CD14-positive monocyte (primary cell): ENCODE measurements around the gene AGER. TPM values are rescaled to one million over a fixed set of nuclear protein-coding genes. Genes with fewer than 3 reads are reported as not detected.

ENCODE experiments used
- DNase-seq, 3 donors: peaks; one replicate each; pipeline ENCODE4 v3.0.0-alpha.2; 2011 to 2022
- H2AFZ ChIP-seq: 2 replicates; pipeline ENCODE4 v1.6.0; 2012; ENCODE audit warnings: mild to moderate bottlenecking, low read depth, low read length, inconsistent platforms; ENCODE audit not compliant: insufficient read depth, poor library complexity, severe bottlenecking
- H3K27ac ChIP-seq, 2 donors: 1 replicate in 1 of 2; 2 replicates in 1 of 2; pipeline ENCODE4 v1.5.1; 2012 to 2013; ENCODE audit warnings: low read length in 2 of 2, control low read depth in 1 of 2, inconsistent platforms in 1 of 2, low read depth in 1 of 2, mild to moderate bottlenecking in 1 of 2
- H3K27me3 ChIP-seq, 2 donors: one replicate each; pipeline versions ENCODE4 v1.6.0 to v1.6.1; 2011 to 2013; ENCODE audit warnings: low read length in 2 of 2; ENCODE audit not compliant: control insufficient read depth in 2 of 2, insufficient read depth in 2 of 2
- H3K36me3 ChIP-seq, 2 donors: replicated peaks in 1 of 2; 1 replicate in 1 of 2; 2 replicates in 1 of 2; pipeline versions ENCODE4 v1.5.1 to v1.6.1; 2012 to 2013; ENCODE audit warnings: low read length in 2 of 2, control low read depth in 1 of 2, inconsistent platforms in 1 of 2, mild to moderate bottlenecking in 1 of 2; ENCODE audit not compliant: insufficient read depth in 2 of 2, control insufficient read depth in 1 of 2
- H3K4me1 ChIP-seq, 2 donors: 1 replicate in 1 of 2; 2 replicates in 1 of 2; pipeline versions ENCODE4 v1.5.1 to v1.6.1; 2012 to 2013; ENCODE audit warnings: low read length in 2 of 2, control low read depth in 1 of 2, inconsistent platforms in 1 of 2, mild to moderate bottlenecking in 1 of 2, moderate library complexity in 1 of 2; ENCODE audit not compliant: insufficient read depth in 2 of 2, control insufficient read depth in 1 of 2
- H3K4me2 ChIP-seq: replicated peaks from 2 replicates; pipeline ENCODE3; 2012; ENCODE audit warnings: low read length, moderate library complexity, mild to moderate bottlenecking; ENCODE audit not compliant: poor library complexity, severe bottlenecking; ENCODE audit errors: extremely low read depth
- H3K4me3 ChIP-seq, 3 experiments: fragments of 200-600 bp in 1 of 3; sonication (generic) in 1 of 3; replicated peaks in 1 of 3; 1 replicate in 2 of 3; 2 replicates in 1 of 3; pipeline ENCODE4 v1.5.1; 2011 to 2013; ENCODE audit warnings: low read length in 3 of 3, mild to moderate bottlenecking in 3 of 3, control low read depth in 2 of 3, low read depth in 2 of 3, inconsistent platforms in 1 of 3, moderate library complexity in 1 of 3
- H3K79me2 ChIP-seq: 2 replicates; pipeline ENCODE4 v1.6.0; 2012; ENCODE audit warnings: mild to moderate bottlenecking, control low read depth, inconsistent platforms, low read length, moderate library complexity; ENCODE audit not compliant: insufficient read depth
- H3K9ac ChIP-seq: 2 replicates; pipeline ENCODE4 v1.6.0; 2017; ENCODE audit warnings: low read length, mild to moderate bottlenecking; ENCODE audit not compliant: insufficient read depth, poor library complexity, severe bottlenecking
- H3K9me3 ChIP-seq, 2 donors: replicated peaks in 1 of 2; 1 replicate in 1 of 2; 2 replicates in 1 of 2; pipeline versions ENCODE4 v1.5.1 to v1.6.1; 2012 to 2013; ENCODE audit warnings: low read length in 2 of 2, control low read depth in 1 of 2; ENCODE audit not compliant: control insufficient read depth in 1 of 2, insufficient read depth in 1 of 2
- H4K20me1 ChIP-seq: 2 replicates; pipeline ENCODE4 v1.6.0; 2012; ENCODE audit warnings: mild to moderate bottlenecking, low read length, control low read depth, moderate library complexity; ENCODE audit not compliant: insufficient read depth
- H3K27ac Mint-ChIP-seq, 7 donors: one replicate each; pipeline ENCODE4 v1.8.0; 2020; ENCODE audit warnings: mild to moderate bottlenecking in 7 of 7, mixed read lengths in 7 of 7, moderate library complexity in 6 of 7, inconsistent platforms in 2 of 7
- H3K27me3 Mint-ChIP-seq, 3 donors: one replicate each; pipeline ENCODE4 v1.8.0; 2021 to 2022; ENCODE audit warnings: low read depth in 3 of 3, mild to moderate bottlenecking in 3 of 3, mixed read lengths in 3 of 3, moderate library complexity in 3 of 3, inconsistent platforms in 1 of 3
- H3K36me3 Mint-ChIP-seq, 2 donors: one replicate each; pipeline ENCODE4 v1.8.0; 2020; ENCODE audit warnings: mixed read lengths in 2 of 2, inconsistent platforms in 1 of 2, mild to moderate bottlenecking in 1 of 2
- H3K4me1 Mint-ChIP-seq: one replicate; pipeline ENCODE4 v1.8.0; 2020; ENCODE audit warnings: mild to moderate bottlenecking, mixed read lengths
- H3K4me3 Mint-ChIP-seq, 2 donors: one replicate each; pipeline ENCODE4 v1.8.0; 2020; ENCODE audit warnings: mild to moderate bottlenecking in 2 of 2, mixed read lengths in 2 of 2, moderate library complexity in 1 of 2
- H3K9me3 Mint-ChIP-seq, 7 donors: one replicate each; pipeline ENCODE4 v1.8.0; 2020 to 2022; ENCODE audit warnings: mixed read lengths in 7 of 7, mild to moderate bottlenecking in 6 of 7, moderate library complexity in 6 of 7, inconsistent platforms in 2 of 7
- CTCF ChIP-seq: fragments of 200-600 bp; IDR thresholded peaks from one replicate; pipeline ENCODE4 v1.8.0; 2022; ENCODE audit warnings: antibody characterized with exemption, mild to moderate bottlenecking
- WGBS: methylation state at CpG from one replicate; pipeline ENCODE4 v1.1.5; 2013; ENCODE audit warnings: missing lambda C conversion rate; ENCODE audit not compliant: insufficient coverage; 5-methylcytosine and 5-hydroxymethylcytosine counted together
- intact Hi-C, 2 donors: fragments of 100-400 bp; cut with micrococcal nuclease; formaldehyde crosslinking; loops; one replicate each; pipeline versions ENCODE4 v1.15.0 to v1.15.1; 2023
- polyA plus RNA-seq, 3 donors: library from polyadenylated mRNA; depleted of rRNA in 1 of 3; unstranded in 2 of 3; stranded (reverse) in 1 of 3; fragments of 300-500 nt in 2 of 3; fragments of >200 nt in 1 of 3; fragmentation: Illumina TruSeq in 2 of 3; gene quantifications; 1 replicate in 2 of 3; 2 replicates in 1 of 3; pipeline ENCODE4 v1.2.3, GENCODE V29; 2012 to 2021

Gene AGER
- polyA plus RNA-seq, 3 donors = 0.60 to 55.0 TPM; not detected in 1

GRCh38 chr6:32158052-32158451 is 26.0 kb downstream of the AGER start:
- Histone ChIP-seq H3K36me3 (no peaks in the 10 kb centered on the region), H3K9ac (no peak overlapping the region), H4K20me1 (no peaks in the 10 kb centered on the region), H3K79me2 (no peaks in the 10 kb centered on the region), H3K27ac (no peak overlapping the region), H3K27me3 (peaks cover 0 to 12% of the 10 kb centered on the region in 2 donors), H3K4me3 (no peak overlapping the region), H2AFZ (no peak overlapping the region), H3K4me2 (no peak overlapping the region), H3K4me1 (peaks cover 19 to 21% of the 10 kb centered on the region in 2 donors), H3K9me3 (no peaks in the 10 kb centered on the region)
- Mint-ChIP-seq H3K4me1 (peaks cover 20% of the 10 kb centered on the region), H3K27me3 (peaks cover 11 to 22% (median 20%) of the 10 kb centered on the region in 3 donors), H3K27ac (no peak overlapping the region), H3K9me3 (peaks cover 0 to 4% (median 0%) of the 10 kb centered on the region in 7 donors), H3K36me3 (peaks cover 0 to 7% of the 10 kb centered on the region in 2 donors), H3K4me3 (no peak overlapping the region)
- no peak for DNase-seq
- TF ChIP-seq CTCF = no peak
- intact Hi-C loops = no loop called here

- H3K9me3 ChIP-seq = no peaks in the 10 kb centered on the region
- DNase-seq = no peak
- no peaks in the 10 kb centered on the region for H3K36me3 ChIP-seq
- no peak overlapping the region for H3K4me2 ChIP-seq
- H3K79me2 ChIP-seq = no peaks in the 10 kb centered on the region
- H4K20me1 ChIP-seq = no peaks in the 10 kb centered on the region
- 100% methylated on average over 3 of the region's 9 CpGs for WGBS
- peaks cover 19 to 21% of the 10 kb centered on the region in 2 donors for H3K4me1 ChIP-seq
- no peak overlapping the region for H2AFZ ChIP-seq
- peaks cover 8 to 23% of the 10 kb centered on the region in 2 donors for H3K27me3 ChIP-seq
- no peak overlapping the region for H3K9ac ChIP-seq
- peaks cover 23% of the 10 kb centered on the region for H3K4me1 Mint-ChIP-seq
- H3K36me3 Mint-ChIP-seq = peaks cover 0 to 7% of the 10 kb centered on the region in 2 donors
- intact Hi-C loops = no loop called here
- no peak for TF ChIP-seq CTCF
- peaks cover 21 to 34% (median 30%) of the 10 kb centered on the region in 3 donors for H3K27me3 Mint-ChIP-seq
- H3K9me3 Mint-ChIP-seq = peaks cover 0 to 9% (median 0%) of the 10 kb centered on the region in 7 donors
- H3K4me3 ChIP-seq = no peak overlapping the region
- H3K27ac Mint-ChIP-seq = no peak overlapping the region
- no peak overlapping the region for H3K27ac ChIP-seq
- H3K4me3 Mint-ChIP-seq = no peak overlapping the region
These were observed 27.2 kb downstream of the AGER start for GRCh38 chr6:32156891-32157290.
